ENCODE results near the gene MGAT3. TPM values are rescaled to one million over a fixed set of nuclear protein-coding genes. Genes with fewer than 3 reads are reported as not detected.

MGAT3 gene
- total and polyA plus RNA-seq, 9 of the 15 experiments (the other 6 are each of a cell fraction or from before 2014, with no cell fraction given): 0.10 to 11.5 (median 4.6) TPM

- WGBS (ENCODE audit: insufficient coverage, low coverage, missing lambda C conversion rate): 95% methylated on average over 16 of the region's 20 CpGs
- no peak overlapping the region for H3K4me3 ChIP-seq
- H3K4me1 ChIP-seq (replicated peaks in 1 of 2; ENCODE audit: control insufficient read depth in 2 of 2, insufficient read depth in 2 of 2, low read length in 2 of 2): peaks cover 3 to 29% of the 10 kb centered on the region in 2 experiments; a peak in 4 of 5 replicates
- no peak for ATAC-seq
- peaks cover 64% of the 10 kb centered on the region for H3K36me3 ChIP-seq (ENCODE audit: control insufficient read depth, insufficient read depth, low read length)
- FAIRE-seq: no peak
- H4K20me1 ChIP-seq (replicated peaks; ENCODE audit: control insufficient read depth, insufficient read depth, low read length): no peaks in the 10 kb centered on the region
- no peaks in the 10 kb centered on the region for H3K79me2 ChIP-seq (ENCODE audit: control insufficient read depth, insufficient read depth, low read length)
- no peak overlapping the region for H3K4me2 ChIP-seq (ENCODE audit: insufficient read depth, low read length)
- no peaks in the 10 kb centered on the region for H3K27me3 ChIP-seq (ENCODE audit: control insufficient read depth in 2 of 2, insufficient read depth in 2 of 2, low read length in 2 of 2)
- ChIA-PET CTCF (ENCODE audit: low intra/inter-chr PET ratio) (no interaction called here), POLR2A (no interaction called here)
- no peak overlapping the region for H3K27ac ChIP-seq (ENCODE audit: extremely low read depth, low read depth, low read length)
- intact Hi-C loops (cut with micrococcal nuclease): no loop called here
- no peak for DNase-seq (ENCODE audit: extremely low read depth in 1 of 4, low spot score in 3 of 4)
- BruUV-seq (replicated peaks): no TSS peak
- no peaks in the 10 kb centered on the region for H3K9me3 ChIP-seq (replicated peaks; ENCODE audit: control insufficient read depth, insufficient read depth, low read depth, low read length)
- H2AFZ ChIP-seq (ENCODE audit: low read depth, low read length): no peak overlapping the region
- TF ChIP-seq POLR2G (IDR thresholded peaks at IDR 0.05; ENCODE audit: low read depth, low read length) (0 out of 2 replicates have a peak, but pooled peaks have one; percentile 29), ZFP1 (CRISPR knock-in tag; IDR thresholded peaks at IDR 0.05) (no peak), CCNT2 (IDR thresholded peaks at IDR 0.05; ENCODE audit: borderline replicate concordance, extremely low read depth, insufficient read length, low read depth, low read length) (no peak), NFXL1 (CRISPR knock-in tag; IDR thresholded peaks at IDR 0.05) (no peak), U2AF2 (optimal IDR thresholded peaks at IDR 0.05; ENCODE audit: low read depth, low read length) (no peak), ZFX (CRISPR knock-in tag; IDR thresholded peaks at IDR 0.05) (no peak)
- in situ Hi-C loops (cut with MboI): no loop called here
- H3K9me1 ChIP-seq (ENCODE audit: control insufficient read depth, insufficient read depth, low read length): no peaks in the 10 kb centered on the region
- H3K9ac ChIP-seq (ENCODE audit: insufficient read depth in 1 of 2, low read depth in 2 of 2, low read length in 2 of 2): peak overlapping the region in 1 of 2 experiments; percentile 58; a peak in 2 of 4 replicates
These were observed 30.3 kb upstream of the MGAT3 start for GRCh38 chr22:39426380-39427043.
